Measurements from ENCODE around the gene RNF19B.

Gene RNF19B

GRCh38 chr1:32891241-32891570, 73.4 kb downstream of the RNF19B start:
- WGBS = 75% methylated on average over 1 of the region's 1 CpG
- H3K9ac ChIP-seq (ENCODE audit: low read length) = no peak overlapping the region

DNA sequence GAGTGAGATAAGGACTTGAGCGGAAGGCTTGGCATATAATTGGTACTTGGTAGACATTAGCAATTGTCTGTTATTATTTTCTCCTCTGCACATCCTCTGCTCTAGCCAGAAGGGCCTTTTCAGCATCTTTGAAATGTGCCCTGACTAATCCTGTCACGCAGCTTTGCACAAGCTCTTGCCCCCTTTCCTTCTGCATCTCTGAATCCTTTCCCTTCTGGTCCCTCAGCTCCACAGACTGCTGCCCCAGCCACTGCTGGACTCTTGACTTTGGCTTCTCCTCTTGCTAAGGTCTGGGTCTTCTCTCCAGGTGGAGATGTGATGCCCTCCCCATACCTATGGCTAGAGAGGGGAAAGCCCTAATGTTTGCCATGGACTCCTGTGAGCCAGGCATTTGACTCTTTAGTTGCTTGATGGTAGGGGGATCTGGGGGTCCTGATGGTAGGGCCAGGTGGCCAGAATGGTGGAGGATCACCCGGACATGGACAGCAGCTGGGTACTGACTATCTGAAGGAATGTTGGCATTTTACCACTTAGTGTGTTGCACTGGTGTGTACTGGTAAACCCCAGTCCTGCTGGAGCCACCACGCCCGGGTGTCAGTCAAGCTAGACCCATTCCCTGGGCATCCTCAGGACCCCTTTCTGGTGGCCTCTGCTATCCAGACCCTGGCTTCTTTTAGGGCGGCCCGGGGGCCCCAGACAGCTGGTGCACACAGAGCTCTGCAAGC, 73.9 kb downstream of the RNF19B start:
- no peak overlapping the region for H2BK12ac ChIP-seq (ENCODE audit: low read length in 2 of 2)

More at GRCh38 chr1:32891241-32891570, 73.4 kb downstream of the RNF19B start:
- Histone ChIP-seq H3K14ac (ENCODE audit: low read length in 2 of 2) (no peak overlapping the region), H2BK120ac (ENCODE audit: low read depth, low read length) (no peak overlapping the region), H2BK5ac (ENCODE audit: low read depth, low read length, poor library complexity, severe bottlenecking) (no peak overlapping the region), H3K23ac (ENCODE audit: low read length in 2 of 2) (no peak overlapping the region), H3K4me1 (ENCODE audit: control insufficient read depth, insufficient read depth, low read depth, low read length) (peaks cover 15% of the 10 kb centered on the region), H4K91ac (ENCODE audit: low read length) (no peak overlapping the region), H3K9me3 (ENCODE audit: control insufficient read depth, low read length) (no peaks in the 10 kb centered on the region), H3K4ac (ENCODE audit: low read depth in 1 of 2, low read length in 2 of 2) (no peak overlapping the region), H3K18ac (ENCODE audit: low read depth in 1 of 2, low read length in 2 of 2) (no peak overlapping the region), H2BK12ac (ENCODE audit: low read length in 2 of 2) (no peak overlapping the region), H2AK5ac (ENCODE audit: low read length, severe bottlenecking) (no peak overlapping the region), H3K27me3 (ENCODE audit: control insufficient read depth in 1 of 2, insufficient read depth in 1 of 2, low read length in 2 of 2) (peaks cover 55 to 65% of the 10 kb centered on the region in 2 experiments), H3K27ac (ENCODE audit: low read length, poor library complexity, severe bottlenecking) (no peak overlapping the region), H3K4me2 (ENCODE audit: low read length, poor library complexity, severe bottlenecking) (no peak overlapping the region), H3K79me1 (replicated peaks; ENCODE audit: low read length, poor library complexity, severe bottlenecking) (no peaks in the 10 kb centered on the region), H4K8ac (ENCODE audit: low read length) (no peak overlapping the region), H3K4me3 (ENCODE audit: insufficient read depth in 1 of 2, low read depth in 1 of 2, low read length in 2 of 2) (no peak overlapping the region), H3K36me3 (ENCODE audit: control insufficient read depth in 1 of 2, insufficient read depth in 2 of 2, low read depth in 1 of 2, low read length in 2 of 2) (peaks cover 0 to 3% of the 10 kb centered on the region in 2 experiments), H2BK15ac (ENCODE audit: low read depth, poor library complexity, severe bottlenecking) (no peak overlapping the region), H2AFZ (ENCODE audit: low read depth, low read length) (no peak overlapping the region)
- DNase-seq = no peak

DNA sequence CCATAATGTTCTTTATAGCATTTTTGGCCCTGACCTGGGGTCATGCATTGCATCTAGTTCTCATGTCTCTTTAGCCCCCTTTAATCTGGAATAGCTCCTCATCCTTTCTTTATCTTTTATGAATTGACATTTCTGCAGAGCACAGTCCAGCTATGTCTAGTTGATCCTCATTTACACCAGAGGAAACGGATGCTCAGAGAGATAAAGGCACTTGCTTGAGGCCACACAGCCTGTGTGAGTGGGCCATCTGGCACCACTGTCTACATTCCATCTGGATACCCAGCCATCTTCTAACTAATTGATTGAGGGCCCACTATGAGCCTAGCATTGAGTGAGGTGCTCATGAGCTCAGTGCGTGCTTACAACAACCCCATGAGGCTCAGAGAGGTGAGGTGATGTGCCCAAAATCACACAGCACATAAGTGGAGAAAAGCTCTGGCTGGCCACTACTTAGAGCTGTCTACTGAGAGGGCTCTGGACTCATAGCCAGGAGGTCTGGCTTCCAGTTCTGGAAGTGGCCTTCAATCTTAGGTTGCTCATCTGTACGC, 74.8 kb downstream of the RNF19B start:
- no peak overlapping the region for H3K4me2 ChIP-seq (ENCODE audit: low read length, poor library complexity, severe bottlenecking)
- no peak overlapping the region for H3K4ac ChIP-seq (ENCODE audit: low read depth in 1 of 2, low read length in 2 of 2)
- H2BK15ac ChIP-seq (ENCODE audit: low read depth, poor library complexity, severe bottlenecking) = peak overlapping the region; percentile 7
- no peaks in the 10 kb centered on the region for H3K36me3 ChIP-seq (ENCODE audit: control insufficient read depth in 1 of 2, insufficient read depth in 2 of 2, low read depth in 1 of 2, low read length in 2 of 2)
- H4K8ac ChIP-seq (ENCODE audit: low read length) = no peak overlapping the region
- H3K79me1 ChIP-seq (replicated peaks; ENCODE audit: low read length, poor library complexity, severe bottlenecking) = no peaks in the 10 kb centered on the region
- H2AFZ ChIP-seq (ENCODE audit: low read depth, low read length) = no peak overlapping the region
- no peak overlapping the region for H3K9ac ChIP-seq (ENCODE audit: low read length)
- no peak overlapping the region for H3K18ac ChIP-seq (ENCODE audit: low read depth in 1 of 2, low read length in 2 of 2)
- no peak overlapping the region for H3K23ac ChIP-seq (ENCODE audit: low read length in 2 of 2)
- no peak overlapping the region for H3K4me3 ChIP-seq (ENCODE audit: insufficient read depth in 1 of 2, low read depth in 1 of 2, low read length in 2 of 2)
- H3K4me1 ChIP-seq (ENCODE audit: control insufficient read depth, insufficient read depth, low read depth, low read length) = peaks cover 20% of the 10 kb centered on the region
- H3K9me3 ChIP-seq (ENCODE audit: control insufficient read depth, low read length) = no peaks in the 10 kb centered on the region
- no peak overlapping the region for H2BK120ac ChIP-seq (ENCODE audit: low read depth, low read length)
- no peak overlapping the region for H3K27ac ChIP-seq (ENCODE audit: low read length, poor library complexity, severe bottlenecking)
- no peak overlapping the region for H2BK5ac ChIP-seq (ENCODE audit: low read depth, low read length, poor library complexity, severe bottlenecking)
- H2AK5ac ChIP-seq (ENCODE audit: low read length, severe bottlenecking) = no peak overlapping the region
- 88% methylated on average over 3 of the region's 3 CpGs for WGBS
- H4K91ac ChIP-seq (ENCODE audit: low read length) = no peak overlapping the region
- H3K14ac ChIP-seq (ENCODE audit: low read length in 2 of 2) = no peak overlapping the region
- peaks cover 68 to 78% of the 10 kb centered on the region in 2 experiments for H3K27me3 ChIP-seq (ENCODE audit: control insufficient read depth in 1 of 2, insufficient read depth in 1 of 2, low read length in 2 of 2)
- no peak for DNase-seq
- no peak overlapping the region for H2BK12ac ChIP-seq (ENCODE audit: low read length in 2 of 2)

More for the DNA sequence above, 73.9 kb downstream of the RNF19B start:
- H3K14ac ChIP-seq (ENCODE audit: low read length in 2 of 2) = peak overlapping the region in 1 of 2 experiments; percentile 14
- no peak overlapping the region for H2BK120ac ChIP-seq (ENCODE audit: low read depth, low read length)
- H3K23ac ChIP-seq (ENCODE audit: low read length in 2 of 2) = no peak overlapping the region
- H3K4ac ChIP-seq (ENCODE audit: low read depth in 1 of 2, low read length in 2 of 2) = no peak overlapping the region
- no peak overlapping the region for H2BK15ac ChIP-seq (ENCODE audit: low read depth, poor library complexity, severe bottlenecking)
- H3K27ac ChIP-seq (ENCODE audit: low read length, poor library complexity, severe bottlenecking) = no peak overlapping the region
- H3K9me3 ChIP-seq (ENCODE audit: control insufficient read depth, low read length) = no peaks in the 10 kb centered on the region
- H4K8ac ChIP-seq (ENCODE audit: low read length) = no peak overlapping the region
- no peak overlapping the region for H3K18ac ChIP-seq (ENCODE audit: low read depth in 1 of 2, low read length in 2 of 2)
- DNase-seq = no peak
- peaks cover 0 to 3% of the 10 kb centered on the region in 2 experiments for H3K36me3 ChIP-seq (ENCODE audit: control insufficient read depth in 1 of 2, insufficient read depth in 2 of 2, low read depth in 1 of 2, low read length in 2 of 2)
- H3K4me1 ChIP-seq (ENCODE audit: control insufficient read depth, insufficient read depth, low read depth, low read length) = peaks cover 20% of the 10 kb centered on the region
- no peak overlapping the region for H4K91ac ChIP-seq (ENCODE audit: low read length)
- H2BK5ac ChIP-seq (ENCODE audit: low read depth, low read length, poor library complexity, severe bottlenecking) = no peak overlapping the region
- H3K4me3 ChIP-seq (ENCODE audit: insufficient read depth in 1 of 2, low read depth in 1 of 2, low read length in 2 of 2) = no peak overlapping the region
- H3K79me1 ChIP-seq (replicated peaks; ENCODE audit: low read length, poor library complexity, severe bottlenecking) = no peaks in the 10 kb centered on the region
- H3K27me3 ChIP-seq (ENCODE audit: control insufficient read depth in 1 of 2, insufficient read depth in 1 of 2, low read length in 2 of 2) = peaks cover 59 to 70% of the 10 kb centered on the region in 2 experiments
- no peak overlapping the region for H3K4me2 ChIP-seq (ENCODE audit: low read length, poor library complexity, severe bottlenecking)
- no peak overlapping the region for H3K9ac ChIP-seq (ENCODE audit: low read length)
- no peak overlapping the region for H2AFZ ChIP-seq (ENCODE audit: low read depth, low read length)
- no peak overlapping the region for H2AK5ac ChIP-seq (ENCODE audit: low read length, severe bottlenecking)
- WGBS = 78% methylated on average over 6 of the region's 7 CpGs

DNA sequence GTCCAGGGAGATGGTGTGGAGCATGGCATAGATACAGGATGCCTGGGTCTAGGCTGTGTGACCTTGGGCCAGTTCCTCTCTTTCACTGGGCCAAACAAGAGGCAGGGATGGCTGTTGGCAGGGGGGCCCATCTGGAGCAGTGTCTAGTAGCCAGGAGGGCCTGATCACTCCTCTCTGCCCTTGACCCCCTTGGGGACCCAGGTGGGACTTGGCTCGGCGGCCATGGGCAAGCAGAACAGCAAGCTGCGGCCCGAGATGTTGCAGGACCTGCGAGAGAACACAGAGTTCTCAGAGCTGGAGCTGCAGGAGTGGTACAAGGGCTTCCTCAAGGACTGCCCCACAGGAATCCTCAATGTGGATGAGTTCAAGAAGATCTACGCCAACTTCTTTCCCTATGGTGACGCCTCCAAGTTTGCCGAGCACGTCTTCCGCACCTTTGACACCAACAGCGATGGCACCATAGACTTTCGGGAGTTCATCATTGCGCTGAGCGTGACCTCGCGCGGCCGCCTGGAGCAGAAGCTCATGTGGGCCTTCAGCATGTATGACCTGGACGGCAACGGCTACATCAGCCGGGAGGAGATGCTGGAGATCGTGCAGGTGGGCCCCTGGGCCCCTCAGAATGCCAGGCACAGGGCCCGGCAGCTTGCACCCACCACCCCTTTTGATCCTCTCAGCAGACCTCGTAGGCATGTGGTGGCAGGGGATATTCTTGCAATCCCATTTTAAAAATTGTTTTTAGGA, 75.8 kb downstream of the RNF19B start:
- Histone ChIP-seq H2AFZ (ENCODE audit: low read depth, low read length) (no peak overlapping the region), H3K4me1 (ENCODE audit: control insufficient read depth, insufficient read depth, low read depth, low read length) (peaks cover 18% of the 10 kb centered on the region), H3K9me3 (ENCODE audit: control insufficient read depth, low read length) (no peaks in the 10 kb centered on the region), H3K18ac (ENCODE audit: low read depth in 1 of 2, low read length in 2 of 2) (no peak overlapping the region), H2BK120ac (ENCODE audit: low read depth, low read length) (no peak overlapping the region), H3K4ac (ENCODE audit: low read depth in 1 of 2, low read length in 2 of 2) (no peak overlapping the region), H3K14ac (ENCODE audit: low read length in 2 of 2) (no peak overlapping the region), H3K79me1 (replicated peaks; ENCODE audit: low read length, poor library complexity, severe bottlenecking) (no peaks in the 10 kb centered on the region), H3K36me3 (ENCODE audit: control insufficient read depth in 1 of 2, insufficient read depth in 2 of 2, low read depth in 1 of 2, low read length in 2 of 2) (no peaks in the 10 kb centered on the region), H2AK5ac (ENCODE audit: low read length, severe bottlenecking) (no peak overlapping the region), H3K4me2 (ENCODE audit: low read length, poor library complexity, severe bottlenecking) (no peak overlapping the region), H2BK15ac (ENCODE audit: low read depth, poor library complexity, severe bottlenecking) (no peak overlapping the region), H2BK12ac (ENCODE audit: low read length in 2 of 2) (no peak overlapping the region), H3K4me3 (ENCODE audit: insufficient read depth in 1 of 2, low read depth in 1 of 2, low read length in 2 of 2) (no peak overlapping the region), H3K27me3 (ENCODE audit: control insufficient read depth in 1 of 2, insufficient read depth in 1 of 2, low read length in 2 of 2) (peaks cover 77 to 88% of the 10 kb centered on the region in 2 experiments), H4K8ac (ENCODE audit: low read length) (no peak overlapping the region), H4K91ac (ENCODE audit: low read length) (no peak overlapping the region), H3K27ac (ENCODE audit: low read length, poor library complexity, severe bottlenecking) (no peak overlapping the region), H3K9ac (ENCODE audit: low read length) (no peak overlapping the region), H2BK5ac (ENCODE audit: low read depth, low read length, poor library complexity, severe bottlenecking) (no peak overlapping the region), H3K23ac (ENCODE audit: low read length in 2 of 2) (no peak overlapping the region)
- DNase-seq = no peak
- 84% methylated on average over 22 of the region's 24 CpGs for WGBS

All from mesenchymal stem cell (in vitro differentiated cells and primary cell).